Right lobe of liver (tissue), 4 donors: ENCODE measurements around the gene USP48.

Experiments
- POLR2A ChIP-seq: fragments of 450-650 bp; IDR thresholded peaks from one replicate; pipeline ENCODE4 v1.6.1; 2017; ENCODE audit warnings: antibody characterized with exemption, mild to moderate bottlenecking
- TF ChIP-seq, protein P1 (sequence below), 4 donors: fragments of 200-600 bp in 3 of 4; fragments of 450-650 bp in 1 of 4; IDR thresholded peaks; one replicate each; pipeline versions ENCODE4 v1.5.1 to v1.8.0; 2016 to 2022; ENCODE audit warnings: antibody characterized with exemption in 4 of 4, mild to moderate bottlenecking in 2 of 4
- donor health status: DM: no; HTN: no; CAD: no.
- donor health status: DM: no; HTN: no; CAD: no.
- donor health status: DM: no; HTN: yes; CAD: no.

- TF ChIP-seq, protein P1, sequence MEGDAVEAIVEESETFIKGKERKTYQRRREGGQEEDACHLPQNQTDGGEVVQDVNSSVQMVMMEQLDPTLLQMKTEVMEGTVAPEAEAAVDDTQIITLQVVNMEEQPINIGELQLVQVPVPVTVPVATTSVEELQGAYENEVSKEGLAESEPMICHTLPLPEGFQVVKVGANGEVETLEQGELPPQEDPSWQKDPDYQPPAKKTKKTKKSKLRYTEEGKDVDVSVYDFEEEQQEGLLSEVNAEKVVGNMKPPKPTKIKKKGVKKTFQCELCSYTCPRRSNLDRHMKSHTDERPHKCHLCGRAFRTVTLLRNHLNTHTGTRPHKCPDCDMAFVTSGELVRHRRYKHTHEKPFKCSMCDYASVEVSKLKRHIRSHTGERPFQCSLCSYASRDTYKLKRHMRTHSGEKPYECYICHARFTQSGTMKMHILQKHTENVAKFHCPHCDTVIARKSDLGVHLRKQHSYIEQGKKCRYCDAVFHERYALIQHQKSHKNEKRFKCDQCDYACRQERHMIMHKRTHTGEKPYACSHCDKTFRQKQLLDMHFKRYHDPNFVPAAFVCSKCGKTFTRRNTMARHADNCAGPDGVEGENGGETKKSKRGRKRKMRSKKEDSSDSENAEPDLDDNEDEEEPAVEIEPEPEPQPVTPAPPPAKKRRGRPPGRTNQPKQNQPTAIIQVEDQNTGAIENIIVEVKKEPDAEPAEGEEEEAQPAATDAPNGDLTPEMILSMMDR (IDR thresholded peaks at IDR 0.05), result no peak
- no peak for TF ChIP-seq POLR2A
Observed at GRCh38 chr1:21774835-21775549, 8.0 kb downstream of the USP48 start.
